ENCODE measurements around the gene RNF44. TPM values are rescaled to one million over a fixed set of nuclear protein-coding genes. Genes with fewer than 3 reads are reported as not detected.

RNF44 gene
- total RNA-seq, 1 experiment from 2014 or later: 58.4 TPM

DNA sequence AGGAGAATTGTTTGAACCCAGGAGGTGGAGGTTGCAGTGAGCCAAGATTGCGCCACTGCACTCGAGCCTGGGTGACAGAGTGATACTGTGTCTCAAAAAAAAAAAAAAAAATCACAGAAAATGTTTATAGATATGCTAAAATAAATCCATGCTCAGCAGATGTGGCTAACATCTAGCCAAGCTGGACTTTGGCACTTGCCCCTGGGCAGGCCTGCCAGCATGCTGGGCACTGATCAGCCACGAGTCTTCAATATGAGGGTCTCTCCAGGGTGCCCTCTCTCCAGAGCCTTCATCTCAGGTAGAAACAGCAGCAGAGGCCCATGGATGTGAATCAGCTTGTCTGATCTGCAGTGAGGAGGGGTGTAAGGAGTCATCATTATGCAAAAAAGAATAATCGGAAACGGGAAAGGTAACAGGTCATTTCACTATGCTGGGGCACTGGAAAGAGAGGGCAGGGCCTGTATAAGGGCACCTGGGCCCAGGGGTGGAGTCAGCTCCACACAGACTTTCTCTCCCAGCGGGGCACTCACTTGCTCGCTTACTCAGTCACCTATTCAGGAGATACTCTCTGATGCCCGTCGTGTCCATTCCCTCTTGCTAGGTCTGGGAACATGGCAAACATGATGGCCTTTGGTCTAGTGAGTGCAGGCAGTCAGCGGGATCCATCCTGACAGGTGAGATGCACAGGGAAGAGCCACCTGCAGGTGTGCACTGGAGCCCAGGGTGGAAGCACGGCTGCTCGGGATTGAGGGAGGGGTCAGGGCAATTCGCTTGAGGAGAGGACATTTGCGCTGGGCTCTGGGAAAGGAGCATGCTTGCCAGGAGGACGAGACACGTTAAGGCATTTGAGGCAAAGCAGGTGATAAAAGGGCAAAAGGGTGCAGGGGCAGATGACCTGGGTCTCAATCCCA is 17.1 kb downstream of the RNF44 start:
- intact Hi-C loops (cut with micrococcal nuclease): no loop called here
- CTCF ChIA-PET: no interaction called here
- no peaks in the 10 kb centered on the region for H3K36me3 ChIP-seq (ENCODE audit: control insufficient read depth in 1 of 2, insufficient read depth in 2 of 2, low read length in 2 of 2)
- ATAC-seq (no peak), DNase-seq (ENCODE audit: low read depth, low spot score) (no peak)
- no peak overlapping the region for H3K9ac ChIP-seq (ENCODE audit: low read length)
- H3K27ac ChIP-seq (ENCODE audit: low read depth, low read length): no peak overlapping the region
- H3K27me3 ChIP-seq (ENCODE audit: insufficient read depth, low read length): no peaks in the 10 kb centered on the region
- no peaks in the 10 kb centered on the region for H3K9me3 ChIP-seq (ENCODE audit: control insufficient read depth in 1 of 2, insufficient read depth in 1 of 2, low read depth in 1 of 2, low read length in 2 of 2)
- POLR2A ChIA-PET: no interaction called here
- no peak overlapping the region for H2AFZ ChIP-seq (ENCODE audit: low read depth, low read length, poor library complexity, severe bottlenecking)
- RAD21 ChIA-PET (ENCODE audit: low non-redundant PET in 1 of 2, low total read pairs in 2 of 2, uncharacterized antibody in 2 of 2, unreplicated experiment in 2 of 2): no interaction called here
- H4K20me1 ChIP-seq (ENCODE audit: insufficient read depth): no peaks in the 10 kb centered on the region
- no peaks in the 10 kb centered on the region for H3K79me2 ChIP-seq (ENCODE audit: insufficient read depth, low read length)
- H3K4me2 ChIP-seq (ENCODE audit: low read length): no peak overlapping the region
- H3K9me2 ChIP-seq (ENCODE audit: insufficient read depth): no peaks in the 10 kb centered on the region
- H3K4me1 ChIP-seq (ENCODE audit: control insufficient read depth in 1 of 2, insufficient read depth in 2 of 2, low read length in 2 of 2): no peaks in the 10 kb centered on the region
- TF ChIP-seq SP1 (IDR thresholded peaks at IDR 0.05; ENCODE audit: low read depth) (no peak), SIN3A (IDR thresholded peaks at IDR 0.05; ENCODE audit: low read depth) (no peak), EZH2 (IDR thresholded peaks at IDR 0.05) (no peak)
- TF ChIP-seq, protein P1, sequence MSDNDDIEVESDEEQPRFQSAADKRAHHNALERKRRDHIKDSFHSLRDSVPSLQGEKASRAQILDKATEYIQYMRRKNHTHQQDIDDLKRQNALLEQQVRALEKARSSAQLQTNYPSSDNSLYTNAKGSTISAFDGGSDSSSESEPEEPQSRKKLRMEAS (IDR thresholded peaks at IDR 0.05): no peak
- no TSS peak for BruUV-seq (replicated peaks)
- H3K4me3 ChIP-seq (replicated peaks in 1 of 2; ENCODE audit: low read depth in 1 of 2, low read length in 2 of 2): no peak overlapping the region

DNA sequence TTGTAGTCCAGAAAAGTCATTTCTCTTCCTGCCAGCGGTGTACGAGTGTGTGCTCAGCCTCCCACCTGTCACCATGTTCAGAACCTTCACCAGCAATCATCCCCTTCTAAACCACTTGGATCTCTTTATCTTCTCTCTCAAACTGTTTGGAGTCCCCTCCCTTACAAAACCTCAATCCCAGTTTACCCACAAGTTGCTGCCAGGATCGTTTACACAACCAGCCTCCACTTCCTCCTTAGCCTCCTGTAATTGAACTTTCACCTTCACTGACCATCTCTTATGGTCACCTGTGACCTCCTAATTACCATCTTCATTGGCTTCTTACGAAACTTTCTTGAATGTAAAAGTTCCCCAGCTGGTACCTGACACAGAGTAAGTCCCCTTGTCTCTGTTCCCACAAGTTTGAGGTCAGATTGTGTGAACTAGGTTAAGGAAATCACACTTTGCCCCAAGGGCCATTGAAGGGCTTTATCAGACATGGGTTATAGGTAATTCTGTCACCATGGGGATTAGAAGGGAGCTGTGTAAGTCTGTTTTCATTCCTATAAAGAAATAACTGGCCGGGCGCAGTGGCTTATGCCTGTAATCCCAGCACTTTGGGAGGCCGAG is 20.0 kb downstream of the RNF44 start:
- H2AFZ ChIP-seq (ENCODE audit: low read depth, low read length, poor library complexity, severe bottlenecking): no peak overlapping the region
- H3K27ac ChIP-seq (ENCODE audit: low read depth, low read length): no peak overlapping the region
- ChIA-PET CTCF (no interaction called here), RAD21 (ENCODE audit: low non-redundant PET in 1 of 2, low total read pairs in 2 of 2, uncharacterized antibody in 2 of 2, unreplicated experiment in 2 of 2) (no interaction called here), POLR2A (no interaction called here)
- intact Hi-C loops (cut with micrococcal nuclease): no loop called here
- no peaks in the 10 kb centered on the region for H3K9me3 ChIP-seq (ENCODE audit: control insufficient read depth in 1 of 2, insufficient read depth in 1 of 2, low read depth in 1 of 2, low read length in 2 of 2)
- TF ChIP-seq RAD21 (IDR thresholded peaks at IDR 0.05; ENCODE audit: low read depth): no peak
- TF ChIP-seq, protein P1 (IDR thresholded peaks at IDR 0.05): no peak
- no peak for TF ChIP-seq CBX3 (IDR thresholded peaks at IDR 0.05; ENCODE audit: low read depth)
- no peak for TF ChIP-seq SIN3A (IDR thresholded peaks at IDR 0.05; ENCODE audit: low read depth)
- no peak for TF ChIP-seq EZH2 (IDR thresholded peaks at IDR 0.05)
- no peak for TF ChIP-seq FOSL1 (IDR thresholded peaks at IDR 0.05; ENCODE audit: low read depth)
- TF ChIP-seq JUND (IDR thresholded peaks at IDR 0.05): no peak
- TF ChIP-seq SRF (IDR thresholded peaks at IDR 0.05; ENCODE audit: low read depth): no peak
- no peak for TF ChIP-seq CEBPB (IDR thresholded peaks at IDR 0.05; ENCODE audit: low read depth)
- H3K4me1 ChIP-seq (ENCODE audit: control insufficient read depth in 1 of 2, insufficient read depth in 2 of 2, low read length in 2 of 2): no peaks in the 10 kb centered on the region
- ATAC-seq: no peak
- no peaks in the 10 kb centered on the region for H3K9me2 ChIP-seq (ENCODE audit: insufficient read depth)
- no peaks in the 10 kb centered on the region for H3K27me3 ChIP-seq (ENCODE audit: insufficient read depth, low read length)
- no peaks in the 10 kb centered on the region for H3K79me2 ChIP-seq (ENCODE audit: insufficient read depth, low read length)
- no peak for DNase-seq (ENCODE audit: low read depth, low spot score)
- BruUV-seq (replicated peaks): no TSS peak
- H3K4me2 ChIP-seq (ENCODE audit: low read length): no peak overlapping the region
- H3K9ac ChIP-seq (ENCODE audit: low read length): no peak overlapping the region
- H3K36me3 ChIP-seq (ENCODE audit: control insufficient read depth in 1 of 2, insufficient read depth in 2 of 2, low read length in 2 of 2): no peaks in the 10 kb centered on the region
- H4K20me1 ChIP-seq (ENCODE audit: insufficient read depth): no peaks in the 10 kb centered on the region
- H3K4me3 ChIP-seq (replicated peaks in 1 of 2; ENCODE audit: low read depth in 1 of 2, low read length in 2 of 2): no peak overlapping the region
